WTC11 (cell line): ENCODE data around the gene TIMP2. TPM values are rescaled to one million over a fixed set of nuclear protein-coding genes. Genes with fewer than 3 reads are reported as not detected.

Experiments
- ATAC-seq: fragments of 200-7000 bp; cut with Tn5 transposase; 2 replicates; pipeline ENCODE4 v1.10.0; 2021; ENCODE audit warnings: mild to moderate bottlenecking, moderate library complexity
- CTCF ChIA-PET: fragments of 300-600 bp; sonication (Branson Sonifier 250); formaldehyde crosslinking; loops from one replicate; lab custom pipeline; 2021; ENCODE audit warnings: antibody characterized with exemption; lab: Charles Lee
- POLR2A ChIA-PET: fragments of 350-600 bp; sonication (Branson Sonifier 250); formaldehyde crosslinking; loops from one replicate; lab custom pipeline; 2021; ENCODE audit warnings: antibody characterized with exemption; lab: Charles Lee
- DNase-seq: peaks from one replicate; pipeline ENCODE4 v3.0.0; 2021; ENCODE audit warnings: low spot score
- H3K27ac Mint-ChIP-seq: 2 replicates; pipeline ENCODE4 v1.8.0; 2021; ENCODE audit warnings: mixed read lengths
- H3K27me3 Mint-ChIP-seq: 2 replicates; pipeline ENCODE4 v1.8.0; 2021; ENCODE audit warnings: low read depth, mild to moderate bottlenecking, moderate library complexity, mixed read lengths
- H3K36me3 Mint-ChIP-seq: 2 replicates; pipeline ENCODE4 v1.8.0; 2021; ENCODE audit warnings: mixed read lengths
- H3K4me1 Mint-ChIP-seq: 2 replicates; pipeline ENCODE4 v1.8.0; 2022; ENCODE audit warnings: mixed read lengths
- H3K4me3 Mint-ChIP-seq: 2 replicates; pipeline ENCODE4 v1.8.0; 2021; ENCODE audit warnings: mild to moderate bottlenecking, moderate library complexity, mixed read lengths
- H3K9me3 Mint-ChIP-seq: 2 replicates; pipeline ENCODE4 v1.8.0; 2021; ENCODE audit warnings: mixed read lengths
- E2F1 ChIP-seq: sonication (generic); formaldehyde crosslinking; IDR thresholded peaks from 2 replicates; pipeline ENCODE4 v1.8.0; 2022; ENCODE audit warnings: mild to moderate bottlenecking, missing genetic modification reagents
- E2F5 ChIP-seq: sonication (generic); formaldehyde crosslinking; IDR thresholded peaks from 2 replicates; pipeline ENCODE4 v1.8.1; 2022; ENCODE audit warnings: mild to moderate bottlenecking, moderate library complexity, missing genetic modification reagents
- ELF4 ChIP-seq: sonication (generic); formaldehyde crosslinking; IDR thresholded peaks from 2 replicates; pipeline ENCODE4 v1.8.1; 2022; ENCODE audit warnings: low read depth, mild to moderate bottlenecking, moderate library complexity, missing genetic modification reagents
- ERG ChIP-seq: fragments of 250-450 bp; sonication (Bioruptor Pico); IDR thresholded peaks from 2 replicates; pipeline ENCODE4 v1.8.0; 2021; ENCODE audit warnings: mild to moderate bottlenecking
- FOXP1 ChIP-seq: sonication (generic); formaldehyde crosslinking; IDR thresholded peaks from 2 replicates; pipeline ENCODE4 v1.8.0; 2022; ENCODE audit warnings: missing genetic modification reagents, mild to moderate bottlenecking, moderate library complexity, borderline replicate concordance
- GTF2I ChIP-seq: fragments of 250-450 bp; sonication (Bioruptor Pico); conservative IDR thresholded peaks from 2 replicates; pipeline ENCODE4 v1.4.0; 2021; ENCODE audit warnings: mild to moderate bottlenecking
- HMGA2 ChIP-seq: fragments of 250-450 bp; sonication (Bioruptor Pico); IDR thresholded peaks from 2 replicates; pipeline ENCODE4 v1.4.0; 2021; ENCODE audit warnings: mild to moderate bottlenecking, moderate library complexity
- JAZF1 ChIP-seq: fragments of 250-450 bp; sonication (Bioruptor Pico); IDR thresholded peaks from 2 replicates; pipeline ENCODE4 v1.9.0; 2021; ENCODE audit warnings: moderate library complexity, mild to moderate bottlenecking, inconsistent platforms
- JUN ChIP-seq: sonication (generic); formaldehyde crosslinking; IDR thresholded peaks from 2 replicates; pipeline ENCODE4 v1.8.0; 2023; ENCODE audit warnings: mild to moderate bottlenecking, missing genetic modification reagents
- NFATC4 ChIP-seq: fragments of 250-450 bp; sonication (Bioruptor Pico); IDR thresholded peaks from 2 replicates; pipeline ENCODE4 v1.9.0; 2021; ENCODE audit warnings: mild to moderate bottlenecking
- NFYB ChIP-seq: sonication (generic); formaldehyde crosslinking; conservative IDR thresholded peaks from 2 replicates; pipeline ENCODE4 v1.8.0; 2022; ENCODE audit warnings: low read depth, missing genetic modification reagents
- NR2C2 ChIP-seq: sonication (generic); formaldehyde crosslinking; IDR thresholded peaks from 2 replicates; pipeline ENCODE4 v1.8.0; 2022; ENCODE audit warnings: mild to moderate bottlenecking, missing genetic modification reagents
- RELA ChIP-seq: sonication (generic); formaldehyde crosslinking; IDR thresholded peaks from 2 replicates; pipeline ENCODE4 v1.8.1; 2022; ENCODE audit warnings: missing genetic modification reagents, mild to moderate bottlenecking, borderline replicate concordance
- TEAD4 ChIP-seq: sonication (generic); formaldehyde crosslinking; IDR thresholded peaks from 2 replicates; pipeline ENCODE4 v1.8.0; 2022; ENCODE audit warnings: mild to moderate bottlenecking, missing genetic modification reagents
- ZNF219 ChIP-seq: sonication (generic); formaldehyde crosslinking; IDR thresholded peaks from 2 replicates; pipeline ENCODE4 v1.8.0; 2023; ENCODE audit warnings: missing genetic modification reagents, mild to moderate bottlenecking, borderline replicate concordance
- ZNF416 ChIP-seq: fragments of 250-450 bp; sonication (Bioruptor Pico); IDR thresholded peaks from 2 replicates; pipeline ENCODE4 v1.9.0; 2021; ENCODE audit warnings: mild to moderate bottlenecking, inconsistent platforms
- ZNF671 ChIP-seq: fragments of 250-450 bp; sonication (Bioruptor Pico); IDR thresholded peaks from 2 replicates; pipeline ENCODE4 v1.8.0; 2021; ENCODE audit warnings: mild to moderate bottlenecking
- total RNA-seq: library from RNA; stranded (reverse); gene quantifications from 3 replicates; pipeline ENCODE4 v1.2.3, GENCODE V29; 2021
- TF ChIP-seq, protein P1 (sequence below): sonication (generic); formaldehyde crosslinking; IDR thresholded peaks from 2 replicates; pipeline ENCODE4 v1.8.1; 2023; ENCODE audit warnings: mild to moderate bottlenecking, missing genetic modification reagents
- TF ChIP-seq, protein P2 (sequence below): fragments of 200-600 bp; IDR thresholded peaks from 2 replicates; pipeline ENCODE4 v1.8.0; 2022; ENCODE audit warnings: antibody characterized with exemption

The TIMP2 gene
- total RNA-seq, 1 experiment from 2014 or later: 37.1 TPM

GRCh38 chr17:78966910-78967600 lies 41.9 kb upstream of the TIMP2 start:
- ChIA-PET POLR2A (no interaction called here), CTCF (interaction anchor here (0.6 to 1.8 kb wide), 5 partner anchors 10 to 101 kb away, joined by 3 to 10 read pairs (median 4); no protein-coding TSS in a partner anchor)
- ATAC-seq: no peak
- H3K4me3 Mint-ChIP-seq: no peak overlapping the region
- H3K4me1 Mint-ChIP-seq: peaks cover 8% of the 10 kb centered on the region
- no peak for DNase-seq
- H3K36me3 Mint-ChIP-seq: peaks cover 4% of the 10 kb centered on the region; the same call in 1 of the 2 replicates
- no peaks in the 10 kb centered on the region for H3K9me3 Mint-ChIP-seq
- H3K27me3 Mint-ChIP-seq: no peaks in the 10 kb centered on the region; the same call in 1 of the 2 replicates
- TF ChIP-seq FOXP1 (CRISPR knock-in tag): no peak
- TF ChIP-seq ZNF219 (CRISPR knock-in tag): no peak
- TF ChIP-seq, protein P1, sequence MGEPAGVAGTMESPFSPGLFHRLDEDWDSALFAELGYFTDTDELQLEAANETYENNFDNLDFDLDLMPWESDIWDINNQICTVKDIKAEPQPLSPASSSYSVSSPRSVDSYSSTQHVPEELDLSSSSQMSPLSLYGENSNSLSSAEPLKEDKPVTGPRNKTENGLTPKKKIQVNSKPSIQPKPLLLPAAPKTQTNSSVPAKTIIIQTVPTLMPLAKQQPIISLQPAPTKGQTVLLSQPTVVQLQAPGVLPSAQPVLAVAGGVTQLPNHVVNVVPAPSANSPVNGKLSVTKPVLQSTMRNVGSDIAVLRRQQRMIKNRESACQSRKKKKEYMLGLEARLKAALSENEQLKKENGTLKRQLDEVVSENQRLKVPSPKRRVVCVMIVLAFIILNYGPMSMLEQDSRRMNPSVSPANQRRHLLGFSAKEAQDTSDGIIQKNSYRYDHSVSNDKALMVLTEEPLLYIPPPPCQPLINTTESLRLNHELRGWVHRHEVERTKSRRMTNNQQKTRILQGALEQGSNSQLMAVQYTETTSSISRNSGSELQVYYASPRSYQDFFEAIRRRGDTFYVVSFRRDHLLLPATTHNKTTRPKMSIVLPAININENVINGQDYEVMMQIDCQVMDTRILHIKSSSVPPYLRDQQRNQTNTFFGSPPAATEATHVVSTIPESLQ: no peak
- TF ChIP-seq, protein P2, sequence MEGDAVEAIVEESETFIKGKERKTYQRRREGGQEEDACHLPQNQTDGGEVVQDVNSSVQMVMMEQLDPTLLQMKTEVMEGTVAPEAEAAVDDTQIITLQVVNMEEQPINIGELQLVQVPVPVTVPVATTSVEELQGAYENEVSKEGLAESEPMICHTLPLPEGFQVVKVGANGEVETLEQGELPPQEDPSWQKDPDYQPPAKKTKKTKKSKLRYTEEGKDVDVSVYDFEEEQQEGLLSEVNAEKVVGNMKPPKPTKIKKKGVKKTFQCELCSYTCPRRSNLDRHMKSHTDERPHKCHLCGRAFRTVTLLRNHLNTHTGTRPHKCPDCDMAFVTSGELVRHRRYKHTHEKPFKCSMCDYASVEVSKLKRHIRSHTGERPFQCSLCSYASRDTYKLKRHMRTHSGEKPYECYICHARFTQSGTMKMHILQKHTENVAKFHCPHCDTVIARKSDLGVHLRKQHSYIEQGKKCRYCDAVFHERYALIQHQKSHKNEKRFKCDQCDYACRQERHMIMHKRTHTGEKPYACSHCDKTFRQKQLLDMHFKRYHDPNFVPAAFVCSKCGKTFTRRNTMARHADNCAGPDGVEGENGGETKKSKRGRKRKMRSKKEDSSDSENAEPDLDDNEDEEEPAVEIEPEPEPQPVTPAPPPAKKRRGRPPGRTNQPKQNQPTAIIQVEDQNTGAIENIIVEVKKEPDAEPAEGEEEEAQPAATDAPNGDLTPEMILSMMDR: no peak
- TF ChIP-seq NFATC4 (CRISPR knock-in tag): no peak
- no peak for TF ChIP-seq E2F1 (CRISPR knock-in tag)
- no peak for TF ChIP-seq ZNF671 (CRISPR knock-in tag)
- H3K27ac Mint-ChIP-seq: no peak overlapping the region

DNA sequence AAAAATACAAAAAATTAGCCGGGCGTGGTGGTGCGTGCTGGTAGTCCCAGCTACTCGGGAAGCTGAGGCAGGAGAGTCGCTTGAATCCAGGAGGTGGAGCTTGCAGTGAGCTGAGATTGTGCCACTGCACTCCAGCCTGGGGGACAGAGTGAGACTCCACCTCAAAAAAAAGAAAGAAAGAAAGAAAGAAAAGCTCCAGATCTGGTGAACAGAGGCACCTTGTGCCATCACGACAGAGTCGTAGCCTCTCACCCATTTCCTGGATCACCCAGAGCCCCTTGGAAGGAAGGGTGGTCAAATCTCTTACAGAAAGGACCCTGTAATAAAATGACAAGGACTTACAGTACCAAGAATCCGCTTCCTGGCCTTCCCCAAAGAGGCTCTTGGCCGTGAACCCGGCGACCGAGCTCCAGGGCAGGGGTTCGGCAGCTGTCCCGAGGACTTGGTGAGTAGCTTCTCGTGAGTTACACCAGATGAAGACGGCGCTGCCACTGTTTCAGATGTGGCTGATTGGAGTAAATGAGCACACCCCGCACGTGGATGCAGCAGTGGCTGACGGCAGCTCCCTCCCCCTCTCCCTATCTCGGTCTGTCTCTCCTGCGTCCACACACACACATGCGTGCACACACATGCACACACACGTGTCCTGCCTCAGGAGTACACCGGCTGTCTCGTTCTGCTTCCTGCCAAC lies 41.1 kb upstream of the TIMP2 start:
- TF ChIP-seq GTF2I (CRISPR knock-in tag): no peak
- no peak for TF ChIP-seq NR2C2 (CRISPR knock-in tag)
- TF ChIP-seq ERG: no peak
- no peak for TF ChIP-seq JAZF1 (CRISPR knock-in tag)
- no peak for TF ChIP-seq JUN
- TF ChIP-seq NFYB (CRISPR knock-in tag): no peak
- TF ChIP-seq HMGA2 (CRISPR knock-in tag): no peak
- TF ChIP-seq E2F5 (CRISPR knock-in tag): no peak
- no peak for TF ChIP-seq ZNF416 (CRISPR knock-in tag)
- no peak for TF ChIP-seq ELF4 (CRISPR knock-in tag)
- no peak for TF ChIP-seq RELA (CRISPR knock-in tag)
- TF ChIP-seq TEAD4: no peak
- ChIA-PET POLR2A (no interaction called here), CTCF (interaction anchor here (0.6 to 2.1 kb wide), 9 partner anchors 9 to 790 kb away, joined by 3 to 10 read pairs (median 3); partner anchors contain the start of gene LGALS3BP)
- no peaks in the 10 kb centered on the region; the same call in 1 of the 2 replicates for H3K27me3 Mint-ChIP-seq
- H3K27ac Mint-ChIP-seq: no peak overlapping the region
- no peaks in the 10 kb centered on the region for H3K9me3 Mint-ChIP-seq
- DNase-seq: no peak
- no peak for ATAC-seq
- peaks cover 4% of the 10 kb centered on the region; the same call in 1 of the 2 replicates for H3K36me3 Mint-ChIP-seq
- H3K4me3 Mint-ChIP-seq: no peak overlapping the region
- H3K4me1 Mint-ChIP-seq: peaks cover 4% of the 10 kb centered on the region; the same call in 1 of the 2 replicates
